GM12873 (cell line): ENCODE measurements around the gene PASD1.

ENCODE experiments used
- TF ChIP-seq, protein P1 (sequence below): IDR thresholded peaks from 2 replicates; pipeline ENCODE4 v1.5.1; 2012; ENCODE audit warnings: low read depth, mild to moderate bottlenecking, moderate library complexity, low read length, control low read depth; ENCODE audit not compliant: insufficient read depth; ENCODE audit errors: missing control alignments

PASD1 gene

GRCh38 chrX:151609222-151609621, 45.7 kb downstream of the PASD1 start:
- TF ChIP-seq, protein P1, sequence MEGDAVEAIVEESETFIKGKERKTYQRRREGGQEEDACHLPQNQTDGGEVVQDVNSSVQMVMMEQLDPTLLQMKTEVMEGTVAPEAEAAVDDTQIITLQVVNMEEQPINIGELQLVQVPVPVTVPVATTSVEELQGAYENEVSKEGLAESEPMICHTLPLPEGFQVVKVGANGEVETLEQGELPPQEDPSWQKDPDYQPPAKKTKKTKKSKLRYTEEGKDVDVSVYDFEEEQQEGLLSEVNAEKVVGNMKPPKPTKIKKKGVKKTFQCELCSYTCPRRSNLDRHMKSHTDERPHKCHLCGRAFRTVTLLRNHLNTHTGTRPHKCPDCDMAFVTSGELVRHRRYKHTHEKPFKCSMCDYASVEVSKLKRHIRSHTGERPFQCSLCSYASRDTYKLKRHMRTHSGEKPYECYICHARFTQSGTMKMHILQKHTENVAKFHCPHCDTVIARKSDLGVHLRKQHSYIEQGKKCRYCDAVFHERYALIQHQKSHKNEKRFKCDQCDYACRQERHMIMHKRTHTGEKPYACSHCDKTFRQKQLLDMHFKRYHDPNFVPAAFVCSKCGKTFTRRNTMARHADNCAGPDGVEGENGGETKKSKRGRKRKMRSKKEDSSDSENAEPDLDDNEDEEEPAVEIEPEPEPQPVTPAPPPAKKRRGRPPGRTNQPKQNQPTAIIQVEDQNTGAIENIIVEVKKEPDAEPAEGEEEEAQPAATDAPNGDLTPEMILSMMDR, result no peak

GRCh38 chrX:151621422-151621821, 57.9 kb downstream of the PASD1 start:
- TF ChIP-seq, protein P1, result no peak

DNA sequence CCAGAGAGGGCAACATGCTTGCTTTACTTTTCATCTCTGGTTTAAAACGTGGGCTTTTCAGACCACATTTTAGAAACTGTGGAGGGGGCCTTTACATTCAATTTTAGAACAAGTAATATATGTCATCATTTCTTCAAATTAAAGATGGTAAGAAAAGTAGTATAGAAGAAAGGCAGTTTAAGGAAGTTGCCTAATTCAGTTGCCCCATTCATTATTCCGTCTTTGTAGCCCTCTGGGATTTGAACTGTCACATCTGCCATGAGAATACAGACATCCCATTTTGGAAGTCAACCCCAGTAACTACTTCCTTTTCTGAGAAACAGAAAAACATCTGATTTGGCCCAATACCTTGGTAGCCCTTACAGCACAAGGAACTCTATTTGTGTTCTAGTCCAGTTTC, 61.2 kb downstream of the PASD1 start:
- TF ChIP-seq, protein P1, result no peak

- TF ChIP-seq, protein P1, result no peak
Observed at GRCh38 chrX:151631822-151632221, 68.3 kb downstream of the PASD1 start.

- TF ChIP-seq, protein P1, result no peak
Observed at GRCh38 chrX:151633157-151633556, 69.7 kb downstream of the PASD1 start.

- TF ChIP-seq, protein P1, result no peak
Observed at GRCh38 chrX:151634937-151635336, 71.5 kb downstream of the PASD1 start.

DNA sequence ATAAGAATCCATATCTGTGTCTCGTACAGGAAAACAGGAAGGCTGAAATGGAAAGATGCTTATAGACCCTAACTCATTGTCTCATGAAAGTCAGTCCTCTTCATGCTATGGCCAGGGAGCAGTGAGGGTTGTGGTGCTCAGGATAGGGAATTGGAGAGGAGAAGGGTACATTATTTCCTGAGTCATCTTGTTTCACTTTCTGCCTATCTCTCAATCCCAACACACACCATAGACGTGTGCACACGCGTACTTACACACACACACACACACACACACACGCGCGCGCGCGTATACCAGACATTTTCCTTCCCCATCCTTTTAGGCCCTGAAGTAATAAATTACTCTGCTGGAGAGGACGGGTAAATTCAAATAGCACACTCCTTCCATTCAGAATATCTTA, 78.1 kb downstream of the PASD1 start:
- TF ChIP-seq, protein P1, result no peak

DNA sequence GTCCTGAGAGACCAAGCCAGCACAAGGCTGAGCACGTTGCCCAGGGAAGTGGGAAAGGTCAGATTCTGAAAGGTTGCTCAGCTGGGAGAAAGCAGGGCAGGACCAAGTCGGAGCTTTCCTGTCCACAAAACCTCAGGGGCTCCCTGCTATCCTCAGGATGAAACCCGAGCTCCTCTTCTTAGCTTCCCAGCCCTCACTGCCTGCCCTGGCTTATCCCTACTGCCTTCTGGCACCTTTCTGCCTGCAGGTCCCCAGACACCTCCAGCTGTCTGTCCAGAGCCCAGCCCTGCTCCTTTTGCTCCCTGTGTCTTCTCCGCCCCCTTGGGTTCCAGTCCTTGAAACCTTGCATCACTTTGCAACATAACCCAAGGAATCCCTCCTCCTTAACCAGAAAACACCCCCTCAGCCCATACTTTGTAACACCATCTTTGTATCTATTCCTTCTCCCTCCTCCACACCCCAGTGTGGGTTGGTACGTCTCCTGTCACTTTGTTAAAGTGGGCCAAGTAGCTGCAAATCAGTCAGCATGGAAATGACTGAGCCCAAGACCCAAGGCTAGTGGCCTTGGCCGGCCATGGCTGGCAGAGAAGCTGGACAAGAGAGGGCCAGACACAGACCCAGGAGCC, 111.8 kb downstream of the PASD1 start:
- TF ChIP-seq, protein P1, result no peak
